ENCODE data around the gene CTIF.

Gene CTIF

DNA sequence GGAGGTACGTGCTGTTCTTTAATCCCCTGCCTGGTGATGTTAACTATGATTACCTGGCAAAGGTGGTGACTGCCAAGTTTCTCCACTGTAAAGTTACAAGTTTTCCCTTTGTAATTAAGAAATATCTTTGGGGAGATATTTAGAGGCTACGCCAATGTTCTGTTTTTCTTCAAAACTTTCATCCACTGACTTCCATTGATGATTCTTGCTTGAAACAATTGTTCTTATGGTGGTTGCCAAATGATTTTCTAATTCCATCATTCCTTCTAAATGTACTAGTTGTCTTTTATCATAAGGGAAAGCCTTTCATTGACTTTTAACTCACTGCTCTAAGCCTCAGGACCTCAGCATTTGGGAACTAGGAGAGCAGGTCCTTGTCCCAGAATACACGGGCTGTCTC, 206.5 kb downstream of the CTIF start:
- TF ChIP-seq, protein P1, sequence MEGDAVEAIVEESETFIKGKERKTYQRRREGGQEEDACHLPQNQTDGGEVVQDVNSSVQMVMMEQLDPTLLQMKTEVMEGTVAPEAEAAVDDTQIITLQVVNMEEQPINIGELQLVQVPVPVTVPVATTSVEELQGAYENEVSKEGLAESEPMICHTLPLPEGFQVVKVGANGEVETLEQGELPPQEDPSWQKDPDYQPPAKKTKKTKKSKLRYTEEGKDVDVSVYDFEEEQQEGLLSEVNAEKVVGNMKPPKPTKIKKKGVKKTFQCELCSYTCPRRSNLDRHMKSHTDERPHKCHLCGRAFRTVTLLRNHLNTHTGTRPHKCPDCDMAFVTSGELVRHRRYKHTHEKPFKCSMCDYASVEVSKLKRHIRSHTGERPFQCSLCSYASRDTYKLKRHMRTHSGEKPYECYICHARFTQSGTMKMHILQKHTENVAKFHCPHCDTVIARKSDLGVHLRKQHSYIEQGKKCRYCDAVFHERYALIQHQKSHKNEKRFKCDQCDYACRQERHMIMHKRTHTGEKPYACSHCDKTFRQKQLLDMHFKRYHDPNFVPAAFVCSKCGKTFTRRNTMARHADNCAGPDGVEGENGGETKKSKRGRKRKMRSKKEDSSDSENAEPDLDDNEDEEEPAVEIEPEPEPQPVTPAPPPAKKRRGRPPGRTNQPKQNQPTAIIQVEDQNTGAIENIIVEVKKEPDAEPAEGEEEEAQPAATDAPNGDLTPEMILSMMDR (IDR thresholded peaks at IDR 0.05) = no peak

DNA sequence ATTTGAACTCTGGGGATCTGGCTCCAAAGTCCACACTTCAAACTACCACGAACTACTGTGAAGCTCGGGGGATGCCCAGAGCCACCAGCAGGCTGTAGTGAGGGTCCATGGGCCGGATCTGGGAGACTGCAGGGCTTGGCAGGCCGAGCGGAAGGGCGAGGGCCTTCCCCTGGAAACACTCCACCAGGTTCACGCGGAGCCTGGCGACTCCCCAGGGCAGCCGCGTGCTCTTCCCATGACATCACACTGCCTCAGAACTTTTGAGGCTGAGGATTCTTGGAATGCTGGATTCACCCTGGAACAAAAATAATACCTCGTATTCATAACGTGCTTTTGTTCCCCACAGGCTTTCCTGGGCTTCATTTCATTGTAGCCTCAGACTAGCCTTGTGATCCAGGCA, 210.9 kb downstream of the CTIF start:
- TF ChIP-seq, protein P1 (IDR thresholded peaks at IDR 0.05) = no peak

DNA sequence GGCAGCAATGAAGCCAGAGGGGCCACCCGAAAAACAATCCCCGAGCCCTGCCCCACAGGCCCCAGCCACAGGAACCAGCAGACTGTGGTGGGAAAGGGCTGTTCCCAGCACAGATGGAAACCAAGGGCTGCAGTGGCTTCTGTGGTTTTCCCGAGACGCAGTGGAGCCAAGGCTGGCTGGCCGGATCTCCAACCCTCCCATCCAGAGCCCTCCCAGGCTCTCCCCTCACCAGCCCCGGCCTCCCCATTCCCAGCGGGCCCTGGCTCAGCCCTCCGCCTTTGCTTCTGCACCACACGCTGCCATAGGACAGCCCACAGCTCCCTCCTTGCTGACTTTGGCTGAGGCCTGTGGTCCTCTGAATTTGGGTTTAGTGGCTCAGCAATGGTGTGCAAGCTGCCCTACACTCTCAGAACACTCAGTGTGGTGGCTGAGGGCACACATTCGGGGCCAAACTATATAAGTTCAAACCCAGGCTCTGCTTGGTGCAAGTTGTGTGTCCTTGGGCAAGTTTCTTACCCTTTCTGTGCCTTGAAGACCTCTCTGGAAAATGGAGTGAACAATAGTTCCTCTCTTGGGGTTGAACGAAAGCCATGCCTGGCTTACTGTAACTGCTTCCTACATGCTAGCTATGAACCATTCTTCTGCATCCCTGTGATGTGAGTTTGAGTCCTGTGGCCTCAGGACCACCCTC, 211.8 kb downstream of the CTIF start:
- TF ChIP-seq, protein P1 (IDR thresholded peaks at IDR 0.05) = no peak

DNA sequence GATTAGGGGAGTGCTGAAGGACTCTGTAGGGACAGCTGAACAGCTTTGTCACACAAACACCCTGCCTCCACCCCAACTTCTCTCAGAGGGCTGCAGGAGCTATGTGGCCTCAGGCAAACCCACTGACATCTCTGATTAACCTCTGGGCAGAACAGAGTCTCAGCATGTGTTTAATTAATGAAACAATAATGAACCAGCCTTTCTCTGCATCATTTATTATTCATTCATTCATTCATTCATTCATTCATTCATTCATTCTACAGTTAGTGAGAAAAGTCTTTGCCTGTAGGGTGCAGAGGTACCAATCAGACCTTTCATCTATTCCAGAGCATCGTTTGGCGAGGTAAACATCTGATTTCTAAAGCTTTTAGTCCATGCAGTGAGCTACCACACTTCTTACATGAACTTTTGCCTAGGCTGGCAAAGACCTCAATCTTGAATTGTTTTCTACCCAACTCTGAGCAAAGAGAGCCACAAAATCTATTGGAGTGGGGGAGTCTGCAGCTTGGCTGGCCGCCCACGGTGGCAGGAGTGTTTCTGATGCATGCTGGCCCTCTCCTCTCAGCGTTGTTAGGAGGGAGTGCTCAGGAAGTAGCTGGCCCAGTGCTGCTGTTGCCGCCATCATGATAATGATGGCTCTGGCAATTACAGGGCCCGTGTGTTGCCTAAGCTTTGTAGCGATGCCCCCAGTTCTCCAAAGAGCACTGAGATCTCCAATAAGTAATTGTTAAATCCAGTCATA, 213.1 kb downstream of the CTIF start:
- TF ChIP-seq, protein P1 (IDR thresholded peaks at IDR 0.05) = no peak

DNA sequence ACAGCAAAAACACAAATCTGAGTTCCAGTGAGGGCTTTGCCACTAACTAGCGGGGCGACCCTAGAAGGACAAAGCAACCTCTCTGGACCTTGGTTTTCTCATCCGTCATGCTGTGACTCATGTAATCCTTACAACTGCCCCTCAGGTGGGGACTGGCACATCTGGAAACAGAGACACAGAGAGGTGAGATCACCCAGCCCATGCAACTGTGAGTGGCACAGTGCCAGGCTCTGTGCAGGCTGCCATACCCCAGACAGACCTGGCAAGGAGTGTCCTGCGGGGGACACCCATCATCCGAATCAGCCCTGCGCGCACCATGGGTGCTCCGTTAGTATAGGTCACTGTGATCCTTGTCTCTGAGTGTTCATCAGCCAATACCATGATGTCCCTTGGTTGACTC, 213.6 kb downstream of the CTIF start:
- TF ChIP-seq, protein P1 (IDR thresholded peaks at IDR 0.05) = no peak

DNA sequence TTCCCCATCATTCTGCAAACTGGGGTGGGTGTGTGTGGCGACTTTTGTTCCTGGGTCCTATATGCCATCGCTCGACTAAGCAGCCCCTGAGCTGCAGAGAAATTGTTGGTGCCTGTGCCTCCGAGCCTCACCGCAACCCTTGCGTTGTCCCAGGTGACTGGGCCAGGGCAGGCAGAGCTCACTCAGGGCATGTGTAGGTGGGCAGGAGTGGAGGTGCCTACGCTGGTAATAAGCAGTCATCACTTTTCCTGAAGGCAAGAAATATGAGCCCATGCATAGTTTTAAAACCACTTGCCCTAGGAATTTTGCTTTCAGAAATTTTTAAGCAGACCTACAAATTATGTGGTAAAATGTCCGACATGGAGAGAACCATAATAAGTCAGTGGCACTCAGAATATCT, 214.1 kb downstream of the CTIF start:
- TF ChIP-seq, protein P1 (IDR thresholded peaks at IDR 0.05) = no peak

DNA sequence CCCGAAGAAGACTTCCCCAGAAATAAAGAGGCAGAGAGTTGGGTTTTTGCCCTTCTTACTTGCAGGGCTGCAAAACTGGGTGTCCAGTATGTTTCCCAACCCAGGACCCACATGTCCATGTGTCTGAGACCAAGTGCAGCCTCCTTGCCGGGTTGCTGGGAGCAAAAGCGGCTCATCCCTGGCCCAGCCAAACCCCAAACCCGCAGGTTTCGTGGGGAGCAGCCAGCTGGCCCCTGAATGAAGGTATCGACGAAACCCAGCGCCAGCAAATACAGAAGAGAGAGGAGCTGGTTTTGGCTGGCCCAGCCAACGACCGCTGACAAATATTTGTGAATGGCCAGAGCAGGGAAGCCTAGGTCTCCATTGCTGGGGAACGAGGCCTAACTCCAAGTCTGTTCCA, 214.9 kb downstream of the CTIF start:
- TF ChIP-seq, protein P1 (IDR thresholded peaks at IDR 0.05) = no peak

All from LNCAP (cell line).